Non-pigmented ciliary epithelial cell (primary cell): ENCODE results near the gene MDM1.

Experiments used
- DNase-seq: peaks from one replicate; pipeline ENCODE4 v3.0.0-alpha.2; 2010; ENCODE audit warnings: low read depth

The MDM1 gene

GRCh38 chr12:68356986-68357385, 24.8 kb upstream of the MDM1 start:
- no peak for DNase-seq

- DNase-seq = no peak
Measured at GRCh38 chr12:68356060-68356695, 24.0 kb upstream of the MDM1 start.

- no peak for DNase-seq
Measured at GRCh38 chr12:68354977-68355541, 22.9 kb upstream of the MDM1 start.

GRCh38 chr12:68352067-68352466, 19.9 kb upstream of the MDM1 start:
- no peak for DNase-seq

GRCh38 chr12:68350753-68351152, 18.6 kb upstream of the MDM1 start:
- no peak for DNase-seq

GRCh38 chr12:68349921-68350606, 17.9 kb upstream of the MDM1 start:
- DNase-seq = no peak

- no peak for DNase-seq
Measured at GRCh38 chr12:68349220-68349621, 17.1 kb upstream of the MDM1 start.

GRCh38 chr12:68348419-68348818, 16.3 kb upstream of the MDM1 start:
- no peak for DNase-seq

- no peak for DNase-seq
Measured at GRCh38 chr12:68345763-68346162, 13.6 kb upstream of the MDM1 start.

- DNase-seq = no peak
Measured at GRCh38 chr12:68344126-68344525, 12.0 kb upstream of the MDM1 start.

- DNase-seq = no peak
Measured at GRCh38 chr12:68342966-68343365, 10.8 kb upstream of the MDM1 start.

- no peak for DNase-seq
Measured at GRCh38 chr12:68341822-68342221, 9.7 kb upstream of the MDM1 start.

- no peak for DNase-seq
Measured at GRCh38 chr12:68340404-68341270, 8.5 kb upstream of the MDM1 start.

- no peak for DNase-seq
Measured at GRCh38 chr12:68336889-68337303, 4.7 kb upstream of the MDM1 start.

GRCh38 chr12:68335462-68335861, 3.3 kb upstream of the MDM1 start:
- no peak for DNase-seq

GRCh38 chr12:68334132-68334531, 2.0 kb upstream of the MDM1 start:
- DNase-seq = no peak

- no peak for DNase-seq
Measured at GRCh38 chr12:68332728-68333630, 817 bp upstream of the MDM1 start.

GRCh38 chr12:68331500-68331868, 678 bp downstream of the MDM1 start:
- DNase-seq = no peak

GRCh38 chr12:68327896-68328295, 4.3 kb downstream of the MDM1 start:
- no peak for DNase-seq

- DNase-seq = no peak
Measured at GRCh38 chr12:68326716-68327115, 5.4 kb downstream of the MDM1 start.

GRCh38 chr12:68325966-68326365, 6.2 kb downstream of the MDM1 start:
- DNase-seq = no peak

GRCh38 chr12:68324531-68324930, 7.6 kb downstream of the MDM1 start:
- DNase-seq = no peak
